Measurements from ENCODE around the gene ELF4. TPM values are rescaled to one million over a fixed set of nuclear protein-coding genes. Genes with fewer than 3 reads are reported as not detected.
A peak's percentile ranks its signal among the peaks of the same experiment; 100 is the strongest.

The ELF4 gene
- total and polyA plus RNA-seq, 2 of the 4 experiments (the other 2 are of a cell fraction), result 10.9 to 19.0 TPM

- no TSS peak for BruUV-seq (replicated peaks)
- H2BK15ac ChIP-seq (ENCODE audit: low read depth, low read length), result no peak overlapping the region
- H3K9ac ChIP-seq (ENCODE audit: low read depth, low read length), result no peak overlapping the region
- no peak overlapping the region for H2BK120ac ChIP-seq (ENCODE audit: low read depth, low read length)
- dilution Hi-C loops (cut with HindIII; ENCODE audit: low sequenced_read_pairs, unreplicated experiment), result no loop called here
- CTCF ChIA-PET, result no interaction called here
- no peak overlapping the region for H4K8ac ChIP-seq (ENCODE audit: low read depth in 2 of 2, low read length in 2 of 2)
- H4K91ac ChIP-seq (ENCODE audit: insufficient read depth, low read depth, low read length), result no peak overlapping the region
- no peak overlapping the region for H3K4ac ChIP-seq (ENCODE audit: low read depth, low read length)
- no peaks in the 10 kb centered on the region; the same call in 1 of the 2 replicates for H3K27me3 ChIP-seq (ENCODE audit: control insufficient read depth, insufficient read depth, low read length)
- H4K5ac ChIP-seq (ENCODE audit: low read depth, low read length), result no peak overlapping the region
- no CpG with 5 or more reads among the region's 2 CpGs for WGBS, 2 experiments (ENCODE audit: extremely low coverage in 2 of 2, insufficient read length in 1 of 2)
- in situ Hi-C loops (cut with MboI; ENCODE audit: low sequenced_read_pairs), result no loop called here
- peaks cover 4% of the 10 kb centered on the region; the same call in 1 of the 2 replicates for H3K4me1 ChIP-seq (ENCODE audit: control insufficient read depth, insufficient read depth, low read length)
- no peak overlapping the region for H3K27ac ChIP-seq (ENCODE audit: insufficient read depth, low read length)
- no peak overlapping the region for H2BK5ac ChIP-seq (ENCODE audit: low read depth, low read length, poor library complexity, severe bottlenecking)
- no peaks in the 10 kb centered on the region for H3K36me3 ChIP-seq (ENCODE audit: control insufficient read depth, insufficient read depth, low read length)
- H3K56ac ChIP-seq (ENCODE audit: extremely low read depth, insufficient read depth, low read length), result no peak overlapping the region
- POLR2A ChIA-PET (ENCODE audit: unreplicated experiment), result no interaction called here
- DNase-seq (no peak), ATAC-seq (ENCODE audit: low read depth) (no peak)
- no peak overlapping the region for H3K18ac ChIP-seq (ENCODE audit: low read depth, low read length)
- no peak overlapping the region for H2AK5ac ChIP-seq (ENCODE audit: low read depth, low read length)
- peak overlapping the region; percentile 39 for H2AK9ac ChIP-seq (replicated peaks; ENCODE audit: low read depth, low read length, poor library complexity)
- no peak overlapping the region for H3K23ac ChIP-seq (ENCODE audit: low read depth, low read length)
- intact Hi-C loops (cut with micrococcal nuclease), result no loop called here
- peaks cover 33% of the 10 kb centered on the region for H4K20me1 ChIP-seq (ENCODE audit: insufficient read depth, low read length)
- no peak overlapping the region for H2BK20ac ChIP-seq (ENCODE audit: low read depth, low read length)
- H2AFZ ChIP-seq (replicated peaks; ENCODE audit: low read length, poor library complexity), result no peak overlapping the region
- H3K14ac ChIP-seq (replicated peaks; ENCODE audit: low read depth, low read length), result no peak overlapping the region
- H3K4me2 ChIP-seq (ENCODE audit: low read depth, low read length), result no peak overlapping the region
- H3K4me3 ChIP-seq (ENCODE audit: insufficient read depth, low read depth, low read length), result no peak overlapping the region
- peaks cover 4 to 41% of the 10 kb centered on the region in 2 experiments; a peak in 2 of 4 replicates for H3K79me1 ChIP-seq (ENCODE audit: low read depth in 1 of 2, low read length in 2 of 2)
- TF ChIP-seq USF2 (IDR thresholded peaks at IDR 0.05; ENCODE audit: low read depth, low read length) (no peak), MXI1 (IDR thresholded peaks at IDR 0.05; ENCODE audit: borderline replicate concordance, low read depth, low read length) (no peak), FOS (IDR thresholded peaks at IDR 0.05; ENCODE audit: low read depth, low read length) (no peak), BHLHE40 (IDR thresholded peaks at IDR 0.05; ENCODE audit: low read depth, low read length) (no peak), MAZ (IDR thresholded peaks at IDR 0.05; ENCODE audit: borderline replicate concordance, low read depth, low read length) (no peak), CTCF (conservative IDR thresholded peaks at IDR 0.05; ENCODE audit: low read depth, low read length) (no peak), CEBPB (IDR thresholded peaks at IDR 0.05; ENCODE audit: low read depth, low read length) (no peak), SMC3 (IDR thresholded peaks at IDR 0.05; ENCODE audit: low read depth, low read length) (no peak), CHD1 (IDR thresholded peaks at IDR 0.05; ENCODE audit: low read depth, low read length) (no peak), RAD21 (IDR thresholded peaks at IDR 0.05; ENCODE audit: low read length) (no peak), RCOR1 (IDR thresholded peaks at IDR 0.05; ENCODE audit: insufficient replicate concordance, low read length) (no peak), MAFK (IDR thresholded peaks at IDR 0.05; ENCODE audit: low read depth, low read length) (no peak), ELK1 (IDR thresholded peaks at IDR 0.05; ENCODE audit: borderline replicate concordance, low read depth, low read length) (no peak), NFE2L2 (IDR thresholded peaks at IDR 0.05; ENCODE audit: low read depth, low read length) (no peak), POLR2A (IDR thresholded peaks at IDR 0.05; ENCODE audit: low read depth, low read length) (no peak), RFX5 (IDR thresholded peaks at IDR 0.05; ENCODE audit: low read depth, low read length) (no peak)
- peaks cover 5% of the 10 kb centered on the region for H3K9me1 ChIP-seq (ENCODE audit: insufficient read depth, low read length)
- no peaks in the 10 kb centered on the region for H3K9me3 ChIP-seq (ENCODE audit: control insufficient read depth, insufficient read depth, low read length)
Observed at GRCh38 chrX:130093271-130093670, 17.0 kb downstream of the ELF4 start.
